HCT116 (cell line): ENCODE measurements around the gene FKBP7.

Experiments
- EGR1 ChIP-seq: IDR thresholded peaks from 2 replicates; pipeline ENCODE4 v1.6.1; 2012; ENCODE audit warnings: low read depth
- POLR2A ChIP-seq: IDR thresholded peaks from 2 replicates; pipeline ENCODE4 v1.7.0; 2011; ENCODE audit warnings: borderline replicate concordance; ENCODE audit not compliant: insufficient read depth, insufficient read length; ENCODE audit errors: extremely low read depth
- POLR2AphosphoS5 ChIP-seq: IDR thresholded peaks from 2 replicates; pipeline ENCODE4 v1.6.1; 2011; ENCODE audit warnings: mild to moderate bottlenecking, low read depth, low read length, moderate library complexity
- TF ChIP-seq, protein P1 (sequence below), 3 experiments: fragments of 200-600 bp in 1 of 3; sonication (generic) in 1 of 3; IDR thresholded peaks in 2 of 3; conservative IDR thresholded peaks in 1 of 3; 2 replicates each; pipeline ENCODE4 v1.5.1; 2012 to 2017; ENCODE audit warnings: low read depth in 2 of 3, low read length in 2 of 3, antibody characterized with exemption in 1 of 3, borderline replicate concordance in 1 of 3, control low read depth in 1 of 3, mild to moderate bottlenecking in 1 of 3, mixed read lengths in 1 of 3, mixed run types in 1 of 3, moderate library complexity in 1 of 3; ENCODE audit not compliant: insufficient read depth in 1 of 3

DNA sequence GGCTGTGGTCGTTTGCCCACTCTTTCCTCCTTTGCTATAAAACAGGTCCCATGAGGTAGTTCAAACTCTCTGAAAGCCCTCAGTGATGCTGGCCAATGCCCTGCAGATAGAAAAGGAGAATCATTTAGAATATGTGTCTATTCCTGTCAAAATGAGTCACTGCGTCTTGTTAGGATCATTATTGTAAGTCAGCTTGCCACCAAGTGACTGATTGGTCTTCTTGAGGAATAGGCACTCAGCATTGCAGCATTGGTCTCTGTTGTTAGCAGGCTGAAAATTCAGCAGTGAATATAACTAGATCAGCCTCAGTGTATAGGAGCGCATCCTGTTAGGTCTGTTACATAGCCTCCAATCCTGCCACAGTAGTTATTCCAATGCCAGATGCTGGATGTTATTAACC, 56.3 kb downstream of the FKBP7 start:
- TF ChIP-seq POLR2A (no peak), EGR1 (no peak), POLR2AphosphoS5 (no peak)
- TF ChIP-seq, protein P1, sequence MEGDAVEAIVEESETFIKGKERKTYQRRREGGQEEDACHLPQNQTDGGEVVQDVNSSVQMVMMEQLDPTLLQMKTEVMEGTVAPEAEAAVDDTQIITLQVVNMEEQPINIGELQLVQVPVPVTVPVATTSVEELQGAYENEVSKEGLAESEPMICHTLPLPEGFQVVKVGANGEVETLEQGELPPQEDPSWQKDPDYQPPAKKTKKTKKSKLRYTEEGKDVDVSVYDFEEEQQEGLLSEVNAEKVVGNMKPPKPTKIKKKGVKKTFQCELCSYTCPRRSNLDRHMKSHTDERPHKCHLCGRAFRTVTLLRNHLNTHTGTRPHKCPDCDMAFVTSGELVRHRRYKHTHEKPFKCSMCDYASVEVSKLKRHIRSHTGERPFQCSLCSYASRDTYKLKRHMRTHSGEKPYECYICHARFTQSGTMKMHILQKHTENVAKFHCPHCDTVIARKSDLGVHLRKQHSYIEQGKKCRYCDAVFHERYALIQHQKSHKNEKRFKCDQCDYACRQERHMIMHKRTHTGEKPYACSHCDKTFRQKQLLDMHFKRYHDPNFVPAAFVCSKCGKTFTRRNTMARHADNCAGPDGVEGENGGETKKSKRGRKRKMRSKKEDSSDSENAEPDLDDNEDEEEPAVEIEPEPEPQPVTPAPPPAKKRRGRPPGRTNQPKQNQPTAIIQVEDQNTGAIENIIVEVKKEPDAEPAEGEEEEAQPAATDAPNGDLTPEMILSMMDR (IDR thresholded peaks at IDR 0.05 in 2 of 3, conservative IDR thresholded peaks at IDR 0.05 in 1 of 3; ENCODE audit: borderline replicate concordance in 1 of 3, insufficient read depth in 1 of 3, low read depth in 2 of 3, low read length in 2 of 3): no peak
